Measurements from ENCODE around the gene CASKIN1. TPM values are rescaled to one million over a fixed set of nuclear protein-coding genes. Genes with fewer than 3 reads are reported as not detected.

Gene CASKIN1
- total and polyA plus RNA-seq, 9 donors, result 0.10 to 2.4 (median 0.56) TPM; not detected in 1

GRCh38 chr16:2156849-2157224 lies 39.6 kb downstream of the CASKIN1 start:
- Histone ChIP-seq H3K27ac (peak overlapping the region in 1 of 2 donors; percentile 8), H3K27me3 (no peaks in the 10 kb centered on the region), H3K4me3 (peak overlapping the region; percentile 75), H3K9me3 (no peaks in the 10 kb centered on the region), H3K4me1 (ENCODE audit: insufficient read depth) (peaks cover 25% of the 10 kb centered on the region), H3K36me3 (no peaks in the 10 kb centered on the region)
- no peak for DNase-seq
- intact Hi-C loops (cut with DNase I), result loop anchor here in 1 of 4 donors (10.0 kb wide), 1 partner anchor 98 kb away; the partner anchor contains the start of gene ECI1
- TF ChIP-seq EP300 (IDR thresholded peaks at IDR 0.05), result no peak
- no peak for TF ChIP-seq CTCF (IDR thresholded peaks at IDR 0.05)
- no peak for TF ChIP-seq POLR2A (IDR thresholded peaks at IDR 0.05)
- WGBS, 3 donors, result 49 to 56% (median 56%) methylated on average over 5 of the region's 5 CpGs

- WGBS, 3 donors, result 2 to 3% (median 3%) methylated on average over 44 to 47 of the region's 47 CpGs
- Histone ChIP-seq H3K36me3 (no peaks in the 10 kb centered on the region), H3K4me1 (ENCODE audit: insufficient read depth) (peaks cover 26% of the 10 kb centered on the region), H3K4me3 (peak overlapping the region; percentile 75), H3K27me3 (no peaks in the 10 kb centered on the region), H3K9me3 (no peaks in the 10 kb centered on the region), H3K27ac (peak overlapping the region in 1 of 2 donors; percentile 65)
- intact Hi-C loops (cut with DNase I), result loop anchor here in 1 of 4 donors (10.0 kb wide), 1 partner anchor 99 kb away; the partner anchor contains the start of gene ECI1
- peak in 4 of 5 donors; percentile 50 to 68 (median 58) for DNase-seq
- TF ChIP-seq POLR2A (IDR thresholded peaks at IDR 0.05) (no peak), EP300 (IDR thresholded peaks at IDR 0.05) (no peak), CTCF (IDR thresholded peaks at IDR 0.05) (no peak)
Observed at GRCh38 chr16:2155977-2156848, 40.2 kb downstream of the CASKIN1 start.

- DNase-seq, result peak; percentile 97 to 99 (median 97)
- H3K9me3 ChIP-seq, result no peaks in the 10 kb centered on the region
- H3K4me1 ChIP-seq (ENCODE audit: insufficient read depth), result peaks cover 23% of the 10 kb centered on the region
- 0 to 1% (median 0%) methylated on average over 81 to 94 of the region's 94 CpGs for WGBS, 3 donors
- TF ChIP-seq CTCF (IDR thresholded peaks at IDR 0.05) (peak in 2 of 3 donors; percentile 6 to 7), EP300 (IDR thresholded peaks at IDR 0.05) (peak; percentile 70), POLR2A (IDR thresholded peaks at IDR 0.05) (peak; percentile 99)
- H3K27ac ChIP-seq, result peak within 1 kb of the TSS in 1 of 2 donors; percentile 65
- H3K27me3 ChIP-seq, result no peaks in the 10 kb centered on the region
- H3K4me3 ChIP-seq, result peak within 1 kb of the TSS; percentile 84
- no peaks in the 10 kb centered on the region for H3K36me3 ChIP-seq
- intact Hi-C loops (cut with DNase I), result loop anchor here in 1 of 4 donors (10.0 kb wide), 1 partner anchor 99 kb away; the partner anchor contains the start of gene ECI1
Observed at GRCh38 chr16:2155091-2155950, 41.1 kb downstream of the CASKIN1 start, which contains the start of gene TRAF7. Gene TRAF7 (plus strand): TSS chr16:2155782. CDS start chr16:2163921, 8,139 bp downstream.

- peaks cover 22% of the 10 kb centered on the region for H3K4me1 ChIP-seq (ENCODE audit: insufficient read depth)
- intact Hi-C loops (cut with DNase I), result loop anchor here in 2 of 4 donors (5.0 to 10.0 kb wide), 2 partner anchors 100 to 127 kb away; partner anchors contain the start of genes ECI1 (in 1 of the 2) and NHERF2 (in 1 of the 2)
Observed at GRCh38 chr16:2154533-2155090, 41.8 kb downstream of the CASKIN1 start.

More at GRCh38 chr16:2154533-2155090, 41.8 kb downstream of the CASKIN1 start:
- WGBS, 3 donors, result 2 to 4% (median 3%) methylated on average over 23 of the region's 23 CpGs
- Histone ChIP-seq H3K36me3 (no peaks in the 10 kb centered on the region), H3K27ac (peak overlapping the region in 1 of 2 donors; percentile 48), H3K27me3 (no peaks in the 10 kb centered on the region), H3K4me3 (peak overlapping the region; percentile 84), H3K9me3 (no peaks in the 10 kb centered on the region)
- TF ChIP-seq POLR2A (IDR thresholded peaks at IDR 0.05) (no peak), EP300 (IDR thresholded peaks at IDR 0.05) (no peak), CTCF (IDR thresholded peaks at IDR 0.05) (no peak)
- no peak for DNase-seq
